Transverse colon (tissue), 4 donors: Measurements from ENCODE around the gene CISD2. TPM values are rescaled to one million over a fixed set of nuclear protein-coding genes. Genes with fewer than 3 reads are reported as not detected.

Source experiments
- DNase-seq: peaks from one replicate; pipeline ENCODE4 v3.0.0-alpha.2; 2019
- H3K27ac ChIP-seq, 4 donors: fragments of 200-600 bp; sonication (generic); 2 replicates each; pipeline ENCODE4 v1.5.1; 2016 to 2018; ENCODE audit warnings: inconsistent platforms in 4 of 4
- H3K27me3 ChIP-seq: fragments of 200-600 bp; sonication (generic); 2 replicates; pipeline ENCODE4 v1.5.1; 2017; ENCODE audit warnings: inconsistent platforms
- H3K36me3 ChIP-seq, 4 donors: fragments of 200-600 bp; sonication (generic); 2 replicates each; pipeline ENCODE4 v1.5.1; 2017 to 2019; ENCODE audit warnings: inconsistent platforms in 4 of 4
- H3K4me1 ChIP-seq, 4 donors: fragments of 200-600 bp; sonication (generic); 2 replicates each; pipeline ENCODE4 v1.5.1; 2017 to 2020; ENCODE audit warnings: inconsistent platforms in 4 of 4
- H3K4me3 ChIP-seq, 4 donors: fragments of 200-600 bp; sonication (generic); 1 replicate in 1 of 4; 2 replicates in 3 of 4; pipeline versions ENCODE4 v1.5.1 to v1.6.1; 2017 to 2019; ENCODE audit warnings: inconsistent platforms in 4 of 4
- H3K9me3 ChIP-seq, 2 donors: fragments of 200-600 bp; sonication (generic); 2 replicates each; pipeline ENCODE4 v1.5.1; 2017 to 2019; ENCODE audit warnings: inconsistent platforms in 2 of 2
- EP300 ChIP-seq: sonication (generic); formaldehyde crosslinking; IDR thresholded peaks from one replicate; pipeline ENCODE4 v1.6.1; 2017; ENCODE audit warnings: antibody characterized with exemption, low read depth
- POLR2A ChIP-seq: fragments of 450-650 bp; IDR thresholded peaks from one replicate; pipeline ENCODE4 v1.6.1; 2016; ENCODE audit warnings: antibody characterized with exemption, mild to moderate bottlenecking, moderate library complexity
- POLR2AphosphoS5 ChIP-seq, 3 donors: sonication (generic); formaldehyde crosslinking; IDR thresholded peaks; one replicate each; pipeline ENCODE4 v1.6.1; 2016; ENCODE audit warnings: antibody characterized with exemption in 3 of 3
- WGBS, 2 donors: methylation state at CpG; one replicate each; pipeline ENCODE4 v1.1.5; 2018; ENCODE audit warnings: low coverage in 1 of 2; 5-methylcytosine and 5-hydroxymethylcytosine counted together
- in situ Hi-C, 4 donors: fragments of 200-750 bp; cut with MboI; loops; one replicate each; pipeline versions ENCODE4 v1.15.0 to v1.15.1; 2017; ENCODE audit warnings: low sequenced_read_pairs in 3 of 4, low pct_ligation_motif_present in 1 of 4, low pct_unique_long_range_greater_than_20kb in 1 of 4
- intact Hi-C: fragments of 100-400 bp; cut with DNase I; formaldehyde crosslinking; loops from one replicate; pipeline ENCODE4 v1.15.1; 2023; ENCODE audit warnings: low total_unique reads
- total RNA-seq, 4 donors: library from RNA; depleted of rRNA; stranded (reverse); fragments of >200 nt; gene quantifications; one replicate each; pipeline ENCODE4 v1.1.0, GENCODE V29; 2016
- TF ChIP-seq, protein P1 (sequence below), 5 experiments: fragments of 200-600 bp in 3 of 5; fragments of 450-650 bp in 2 of 5; sonication (generic) in 3 of 5; IDR thresholded peaks; 1 replicate in 2 of 5; 2 replicates in 3 of 5; pipeline ENCODE4 v1.5.1; 2016 to 2017; ENCODE audit warnings: antibody characterized with exemption in 5 of 5, inconsistent platforms in 3 of 5, mild to moderate bottlenecking in 2 of 5, moderate library complexity in 1 of 5

The CISD2 gene
- total RNA-seq, 4 donors from 2014 or later = 1.2 to 13.9 (median 10.8) TPM

DNA sequence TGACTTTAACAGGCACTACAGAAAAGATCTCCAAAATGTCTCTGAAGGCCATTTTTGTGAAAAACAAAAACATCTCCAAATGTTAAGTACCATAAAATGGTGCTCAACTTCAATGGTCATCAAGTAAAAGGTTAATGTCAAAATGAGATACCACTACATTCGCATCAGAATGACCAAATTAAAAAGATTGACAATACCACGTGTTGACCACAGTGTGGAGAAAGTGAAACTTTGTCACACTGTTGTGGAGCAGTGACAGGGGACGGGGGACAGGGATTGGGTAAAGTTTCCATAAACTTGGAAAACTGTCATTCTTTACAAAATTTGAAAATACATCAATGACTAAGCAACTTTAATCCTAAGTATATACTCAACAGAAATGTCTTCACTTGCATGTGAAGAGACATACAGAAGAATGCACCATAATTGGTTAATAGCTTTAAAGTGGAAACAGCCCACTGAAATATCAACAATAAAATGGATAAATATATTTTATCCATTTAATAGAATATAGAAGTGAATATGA, 19.1 kb upstream of the CISD2 start:
- no peak for TF ChIP-seq EP300
- TF ChIP-seq, protein P1, sequence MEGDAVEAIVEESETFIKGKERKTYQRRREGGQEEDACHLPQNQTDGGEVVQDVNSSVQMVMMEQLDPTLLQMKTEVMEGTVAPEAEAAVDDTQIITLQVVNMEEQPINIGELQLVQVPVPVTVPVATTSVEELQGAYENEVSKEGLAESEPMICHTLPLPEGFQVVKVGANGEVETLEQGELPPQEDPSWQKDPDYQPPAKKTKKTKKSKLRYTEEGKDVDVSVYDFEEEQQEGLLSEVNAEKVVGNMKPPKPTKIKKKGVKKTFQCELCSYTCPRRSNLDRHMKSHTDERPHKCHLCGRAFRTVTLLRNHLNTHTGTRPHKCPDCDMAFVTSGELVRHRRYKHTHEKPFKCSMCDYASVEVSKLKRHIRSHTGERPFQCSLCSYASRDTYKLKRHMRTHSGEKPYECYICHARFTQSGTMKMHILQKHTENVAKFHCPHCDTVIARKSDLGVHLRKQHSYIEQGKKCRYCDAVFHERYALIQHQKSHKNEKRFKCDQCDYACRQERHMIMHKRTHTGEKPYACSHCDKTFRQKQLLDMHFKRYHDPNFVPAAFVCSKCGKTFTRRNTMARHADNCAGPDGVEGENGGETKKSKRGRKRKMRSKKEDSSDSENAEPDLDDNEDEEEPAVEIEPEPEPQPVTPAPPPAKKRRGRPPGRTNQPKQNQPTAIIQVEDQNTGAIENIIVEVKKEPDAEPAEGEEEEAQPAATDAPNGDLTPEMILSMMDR (IDR thresholded peaks at IDR 0.05) = no peak
- no peak for TF ChIP-seq POLR2AphosphoS5 (IDR thresholded peaks at IDR 0.05)
- no peak for TF ChIP-seq POLR2A
- H3K27ac ChIP-seq = peak overlapping the region in 3 of 4 donors; percentile 23 to 49 (median 47)
- no peaks in the 10 kb centered on the region for H3K9me3 ChIP-seq
- no peaks in the 10 kb centered on the region for H3K27me3 ChIP-seq
- 76 to 100% methylated on average over 2 to 3 of the region's 3 CpGs for WGBS, 2 donors
- peaks cover 0 to 4% (median 0%) of the 10 kb centered on the region in 4 donors for H3K4me1 ChIP-seq
- H3K36me3 ChIP-seq = no peaks in the 10 kb centered on the region
- H3K4me3 ChIP-seq = no peak overlapping the region
- DNase-seq = no peak
- intact Hi-C loops (no loop called here), in situ Hi-C loops (loop anchor here in 1 of 4 donors (25.0 kb wide), 1 partner anchor 163 kb away; the partner anchor contains the start of gene SLC9B1)

- no peaks in the 10 kb centered on the region for H3K36me3 ChIP-seq
- intact Hi-C loops = no loop called here
- peak overlapping the region; percentile 23 to 49 (median 39) for H3K27ac ChIP-seq
- no peak overlapping the region for H3K4me3 ChIP-seq
- no peaks in the 10 kb centered on the region for H3K9me3 ChIP-seq
- H3K27me3 ChIP-seq = no peaks in the 10 kb centered on the region
- TF ChIP-seq POLR2AphosphoS5 (IDR thresholded peaks at IDR 0.05) (no peak), EP300 (no peak), POLR2A (no peak)
- TF ChIP-seq, protein P1 (IDR thresholded peaks at IDR 0.05) = no peak
- DNase-seq = no peak
- WGBS, 2 donors = 67 to 69% methylated on average over 2 of the region's 2 CpGs
- in situ Hi-C loops = no loop called here
- H3K4me1 ChIP-seq = peaks cover 0 to 4% (median 0%) of the 10 kb centered on the region in 4 donors
These were observed 18.4 kb upstream of the CISD2 start for GRCh38 chr4:102850370-102850769.

- no peaks in the 10 kb centered on the region for H3K4me1 ChIP-seq
- no peak for TF ChIP-seq POLR2A
- TF ChIP-seq EP300 = no peak
- TF ChIP-seq, protein P1 (IDR thresholded peaks at IDR 0.05) = no peak
- no peak for TF ChIP-seq POLR2AphosphoS5 (IDR thresholded peaks at IDR 0.05)
- intact Hi-C loops = no loop called here
- WGBS, 2 donors = 81 to 87% methylated on average over 2 of the region's 2 CpGs
- in situ Hi-C loops = no loop called here
- no peaks in the 10 kb centered on the region for H3K27me3 ChIP-seq
- H3K9me3 ChIP-seq = peaks cover 9% of the 10 kb centered on the region in 2 donors
- no peaks in the 10 kb centered on the region for H3K36me3 ChIP-seq
- no peak overlapping the region for H3K4me3 ChIP-seq
- H3K27ac ChIP-seq = no peak overlapping the region
- DNase-seq = no peak
These were observed 9.8 kb upstream of the CISD2 start for GRCh38 chr4:102858828-102859464.

DNA sequence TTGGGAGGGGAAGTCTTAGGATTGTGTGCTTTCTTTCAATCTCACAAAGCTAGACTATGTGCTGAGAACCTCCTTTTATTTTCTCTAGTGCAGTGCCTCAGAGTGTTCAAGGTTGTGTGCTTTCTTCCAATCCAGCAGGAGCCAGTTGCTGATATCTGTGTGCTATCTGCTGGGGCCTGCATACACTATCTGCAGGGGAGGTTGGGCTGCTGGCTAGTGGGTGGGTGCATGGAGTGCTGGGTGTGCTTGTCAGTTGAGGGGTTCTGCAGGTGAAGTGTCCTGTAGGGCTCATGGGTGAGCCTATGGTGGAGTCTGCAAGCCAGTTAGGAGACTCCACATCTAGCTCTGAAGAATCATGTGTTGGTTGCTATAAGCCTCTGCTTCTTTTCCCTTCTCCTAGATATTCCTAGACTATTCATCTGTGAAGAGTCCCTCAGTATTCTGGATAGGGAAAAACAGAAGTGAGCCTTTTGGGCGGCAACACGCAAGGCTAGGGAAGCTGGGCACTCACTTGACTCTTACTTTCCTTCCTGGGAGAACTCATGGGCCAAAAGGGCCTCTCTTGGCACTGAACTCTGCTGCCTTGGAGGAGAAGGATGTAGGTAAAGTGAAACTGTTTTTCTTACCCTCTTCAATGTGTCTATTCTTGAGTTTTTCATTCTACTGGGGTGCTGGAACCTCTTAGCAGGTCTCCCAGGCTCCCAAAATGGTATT, 8.0 kb upstream of the CISD2 start:
- intact Hi-C loops = no loop called here
- TF ChIP-seq, protein P1 (IDR thresholded peaks at IDR 0.05) = no peak
- no peak for TF ChIP-seq EP300
- no peak for TF ChIP-seq POLR2A
- DNase-seq = no peak
- Histone ChIP-seq H3K27ac (no peak overlapping the region), H3K36me3 (no peaks in the 10 kb centered on the region), H3K4me3 (no peak overlapping the region), H3K27me3 (no peaks in the 10 kb centered on the region), H3K9me3 (peaks cover 9% of the 10 kb centered on the region in 2 donors), H3K4me1 (no peaks in the 10 kb centered on the region)
- in situ Hi-C loops = no loop called here
- WGBS, 2 donors = 88% methylated on average over 2 of the region's 2 CpGs; no CpG with 5 or more reads in 1 of the 2 donors
